Activated effector memory CD4-positive, alpha-beta T cell treated with Interleukin-2 at 50 U/mL for 16 hours (primary cell): ENCODE measurements around the gene CASKIN1.
"Not testable (repeated sequence)": the region's sequence is repeated elsewhere in the genome, so short reads cannot be mapped to it uniquely, and the experiment has no call there.

Experiments
- DNase-seq: peaks from one replicate; pipeline ENCODE4 v3.0.0-alpha.2; 2020

The CASKIN1 gene, protein sequence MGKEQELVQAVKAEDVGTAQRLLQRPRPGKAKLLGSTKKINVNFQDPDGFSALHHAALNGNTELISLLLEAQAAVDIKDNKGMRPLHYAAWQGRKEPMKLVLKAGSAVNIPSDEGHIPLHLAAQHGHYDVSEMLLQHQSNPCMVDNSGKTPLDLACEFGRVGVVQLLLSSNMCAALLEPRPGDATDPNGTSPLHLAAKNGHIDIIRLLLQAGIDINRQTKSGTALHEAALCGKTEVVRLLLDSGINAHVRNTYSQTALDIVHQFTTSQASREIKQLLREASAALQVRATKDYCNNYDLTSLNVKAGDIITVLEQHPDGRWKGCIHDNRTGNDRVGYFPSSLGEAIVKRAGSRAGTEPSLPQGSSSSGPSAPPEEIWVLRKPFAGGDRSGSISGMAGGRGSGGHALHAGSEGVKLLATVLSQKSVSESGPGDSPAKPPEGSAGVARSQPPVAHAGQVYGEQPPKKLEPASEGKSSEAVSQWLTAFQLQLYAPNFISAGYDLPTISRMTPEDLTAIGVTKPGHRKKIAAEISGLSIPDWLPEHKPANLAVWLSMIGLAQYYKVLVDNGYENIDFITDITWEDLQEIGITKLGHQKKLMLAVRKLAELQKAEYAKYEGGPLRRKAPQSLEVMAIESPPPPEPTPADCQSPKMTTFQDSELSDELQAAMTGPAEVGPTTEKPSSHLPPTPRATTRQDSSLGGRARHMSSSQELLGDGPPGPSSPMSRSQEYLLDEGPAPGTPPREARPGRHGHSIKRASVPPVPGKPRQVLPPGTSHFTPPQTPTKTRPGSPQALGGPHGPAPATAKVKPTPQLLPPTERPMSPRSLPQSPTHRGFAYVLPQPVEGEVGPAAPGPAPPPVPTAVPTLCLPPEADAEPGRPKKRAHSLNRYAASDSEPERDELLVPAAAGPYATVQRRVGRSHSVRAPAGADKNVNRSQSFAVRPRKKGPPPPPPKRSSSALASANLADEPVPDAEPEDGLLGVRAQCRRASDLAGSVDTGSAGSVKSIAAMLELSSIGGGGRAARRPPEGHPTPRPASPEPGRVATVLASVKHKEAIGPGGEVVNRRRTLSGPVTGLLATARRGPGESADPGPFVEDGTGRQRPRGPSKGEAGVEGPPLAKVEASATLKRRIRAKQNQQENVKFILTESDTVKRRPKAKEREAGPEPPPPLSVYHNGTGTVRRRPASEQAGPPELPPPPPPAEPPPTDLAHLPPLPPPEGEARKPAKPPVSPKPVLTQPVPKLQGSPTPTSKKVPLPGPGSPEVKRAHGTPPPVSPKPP (N-terminal part only)

GRCh38 chr16:2196162-2196980, at the start of gene CASKIN1:
Gene CASKIN1 (minus strand): TSS chr16:2196605. CDS start chr16:2196432, 173 bp downstream.
- no peak for DNase-seq

GRCh38 chr16:2244926-2245795, 48.8 kb upstream of the CASKIN1 start:
- no peak for DNase-seq

GRCh38 chr16:2244301-2244700, 47.9 kb upstream of the CASKIN1 start:
- DNase-seq = no peak

DNA sequence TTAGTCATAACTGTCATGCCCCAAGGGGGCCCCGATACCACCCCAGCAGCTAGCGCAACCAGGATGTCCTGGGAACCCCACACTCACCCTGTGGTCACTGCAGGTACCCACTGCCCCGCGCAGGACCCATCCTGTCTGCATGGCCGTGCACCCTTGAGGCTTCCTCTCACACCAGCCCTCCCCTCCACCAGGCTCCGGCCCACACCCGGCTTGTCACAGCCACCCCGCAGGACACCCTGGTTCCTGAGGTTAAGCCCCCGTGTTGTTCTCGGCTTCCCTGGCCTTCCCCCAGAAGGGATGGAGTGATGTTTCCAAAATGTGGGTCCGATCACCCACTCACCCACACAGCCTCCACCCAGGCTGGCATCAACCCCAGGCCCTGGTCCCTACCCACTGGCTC, 47.4 kb upstream of the CASKIN1 start:
- no peak for DNase-seq

GRCh38 chr16:2243031-2243528, 46.7 kb upstream of the CASKIN1 start:
- DNase-seq = no peak

DNA sequence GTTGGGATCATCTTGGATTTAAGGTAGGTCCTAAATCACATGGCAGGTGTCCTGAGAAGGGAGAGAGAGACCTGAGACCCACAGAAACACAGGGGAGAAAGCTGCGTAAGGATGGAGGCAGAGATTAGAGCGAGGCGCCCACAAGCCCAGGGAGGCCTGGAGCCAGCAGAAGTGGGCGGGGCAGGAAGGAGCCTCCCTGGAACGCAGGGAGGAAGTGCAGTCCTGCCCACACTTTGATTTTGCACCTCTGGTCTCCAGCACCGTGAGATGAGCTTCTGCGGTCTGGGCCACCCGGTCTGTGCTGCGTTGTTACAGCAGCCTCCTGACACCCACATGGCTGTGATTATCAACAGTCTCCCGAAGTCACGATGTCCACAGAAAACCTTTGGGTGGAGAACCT, 46.2 kb upstream of the CASKIN1 start:
- no peak for DNase-seq

DNA sequence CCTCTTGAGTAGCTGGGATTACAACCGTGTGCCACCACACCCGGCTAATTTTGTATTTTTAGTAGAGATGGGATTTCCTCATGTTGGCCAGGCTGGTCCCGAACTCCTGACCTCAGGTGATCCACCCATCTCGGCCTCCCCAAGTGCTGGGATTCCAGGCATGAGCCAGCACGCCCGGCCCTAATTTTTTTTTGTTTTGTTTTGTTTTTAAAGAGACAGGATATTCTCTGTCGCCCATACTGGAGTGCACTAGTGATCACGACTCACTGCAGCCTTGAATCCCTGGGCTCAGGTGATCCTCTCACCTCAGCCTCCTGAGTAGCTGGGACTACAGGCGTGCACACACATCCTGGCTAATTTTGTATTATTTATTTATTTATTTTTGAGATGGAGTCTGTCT, 43.9 kb upstream of the CASKIN1 start:
- DNase-seq = not testable (repeated sequence)

DNA sequence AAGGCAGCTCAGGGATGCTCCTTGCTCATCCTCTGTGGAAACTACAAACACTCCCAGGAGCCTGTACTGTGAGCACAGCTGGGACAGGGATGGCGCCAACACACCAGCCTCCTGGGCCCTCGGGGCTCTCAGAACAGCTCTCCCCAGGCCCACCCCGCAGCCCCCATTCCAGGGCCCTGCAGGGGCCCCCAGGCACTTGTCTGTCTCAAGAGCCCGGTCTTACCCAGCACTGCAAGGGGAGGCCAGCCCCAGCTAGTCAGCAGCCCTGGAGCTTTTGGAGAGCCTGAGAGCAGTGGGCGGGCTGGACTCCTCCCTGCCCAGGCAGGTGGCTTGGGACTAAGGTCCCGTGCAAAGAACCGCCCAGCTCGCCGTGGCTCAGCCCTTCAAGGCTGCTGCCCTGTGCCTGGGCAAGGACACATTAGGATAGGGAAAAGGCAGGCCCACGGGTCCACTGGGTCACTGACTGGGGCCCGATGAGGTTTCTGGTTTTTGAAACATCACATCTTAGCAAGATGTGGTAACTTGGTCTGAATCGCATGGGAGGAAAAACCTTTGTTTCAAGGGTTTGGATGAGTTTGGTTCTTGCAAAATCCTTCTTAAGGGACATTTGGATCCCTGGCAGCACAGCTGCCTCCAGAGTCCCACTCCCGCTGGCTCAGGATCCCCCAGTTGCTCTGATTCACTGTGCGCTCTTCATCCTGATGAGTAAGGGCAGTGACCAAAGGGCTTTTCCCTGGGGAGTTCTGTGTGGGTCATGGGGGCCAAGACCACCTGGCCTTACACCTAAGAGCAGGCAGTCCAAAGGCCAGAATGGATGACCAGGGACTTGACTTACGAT, 42.7 kb upstream of the CASKIN1 start:
- no peak for DNase-seq

GRCh38 chr16:2238150-2238837, 41.9 kb upstream of the CASKIN1 start:
- no peak for DNase-seq

DNA sequence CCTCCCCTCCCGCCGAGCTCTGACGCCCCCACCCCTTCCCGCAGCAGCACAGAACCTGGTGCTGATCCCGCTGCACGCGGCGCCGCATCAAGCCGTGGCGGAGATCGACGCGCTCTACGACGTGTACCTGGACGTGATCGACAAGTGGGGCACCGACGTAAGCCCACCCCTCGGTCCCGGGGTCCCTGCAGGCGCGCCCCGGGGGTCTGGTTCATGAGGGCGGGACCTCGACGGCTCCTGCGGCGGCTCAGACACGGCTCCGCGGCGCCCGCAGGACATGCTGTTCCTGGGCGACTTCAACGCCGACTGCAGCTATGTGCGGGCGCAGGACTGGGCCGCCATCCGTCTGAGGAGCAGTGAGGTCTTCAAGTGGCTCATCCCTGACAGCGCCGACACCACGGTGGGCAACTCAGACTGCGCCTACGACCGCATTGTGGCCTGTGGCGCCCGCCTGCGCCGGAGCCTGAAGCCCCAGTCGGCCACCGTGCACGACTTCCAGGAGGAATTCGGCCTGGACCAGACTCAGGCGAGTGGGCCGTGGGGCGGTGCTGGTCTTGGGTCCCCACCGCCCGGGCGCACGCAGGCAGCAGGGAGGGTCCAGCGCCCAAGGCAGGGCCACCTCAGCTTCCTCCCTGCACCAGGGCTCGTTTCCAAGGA, 41.2 kb upstream of the CASKIN1 start:
- no peak for DNase-seq

DNA sequence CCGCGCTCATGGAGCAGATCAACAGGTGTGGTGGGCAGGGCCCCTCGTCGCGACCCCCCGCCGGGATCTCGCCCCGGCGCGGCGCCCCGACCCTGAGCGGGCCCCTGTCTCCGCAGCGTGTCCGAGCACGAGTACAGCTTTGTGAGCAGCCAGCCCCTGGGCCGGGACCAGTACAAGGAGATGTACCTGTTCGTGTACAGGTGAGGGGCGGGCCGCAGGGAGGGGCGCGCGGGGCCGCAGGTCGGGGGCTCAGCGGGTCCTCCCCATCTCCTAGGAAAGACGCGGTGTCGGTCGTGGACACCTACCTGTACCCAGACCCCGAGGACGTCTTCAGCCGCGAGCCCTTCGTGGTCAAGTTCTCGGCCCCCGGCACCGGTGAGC, 40.7 kb upstream of the CASKIN1 start:
- DNase-seq = no peak

DNA sequence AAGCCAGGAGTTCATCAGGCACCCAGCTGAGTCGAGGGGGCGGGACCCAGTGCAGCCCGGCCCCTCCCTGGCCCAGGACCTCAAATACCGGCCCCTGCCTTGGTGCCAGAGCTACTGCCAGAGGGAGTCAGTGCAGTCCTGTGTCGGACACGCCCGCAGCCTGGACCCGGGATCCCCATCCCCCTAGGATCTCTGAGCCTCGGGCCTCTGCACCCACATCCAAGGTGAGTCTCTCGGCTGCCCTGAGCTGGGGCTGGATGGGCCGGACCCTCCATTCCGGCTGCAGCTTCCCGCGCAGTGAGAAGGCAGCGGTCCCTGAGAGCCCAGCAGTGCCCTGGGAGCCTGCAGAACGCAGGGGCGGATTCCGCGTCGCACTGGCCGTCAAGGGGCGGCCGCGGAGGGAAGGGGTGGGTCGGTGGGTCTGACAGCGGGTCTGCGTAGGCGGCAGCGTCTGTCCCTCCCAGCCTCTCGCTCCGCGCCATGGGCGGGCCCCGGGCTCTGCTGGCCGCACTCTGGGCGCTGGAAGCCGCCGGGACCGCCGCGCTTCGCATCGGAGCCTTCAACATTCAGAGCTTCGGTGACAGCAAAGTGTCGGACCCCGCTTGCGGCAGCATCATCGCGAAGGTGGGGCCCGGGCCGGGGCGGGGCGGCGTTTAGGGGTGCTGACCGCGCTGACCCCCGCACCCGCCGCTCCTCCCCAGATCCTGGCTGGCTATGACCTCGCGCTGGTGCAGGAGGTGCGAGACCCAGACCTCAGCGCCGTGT, 40.1 kb upstream of the CASKIN1 start, which contains the start of gene DNASE1L2:
DNASE1L2 (plus strand) TSS at position 108 of the 765 bp plus-strand sequence; CDS start at position 481, 373 bp downstream.
- no peak for DNase-seq

- DNase-seq = no peak
Measured at GRCh38 chr16:2235695-2236336, 39.4 kb upstream of the CASKIN1 start.

DNA sequence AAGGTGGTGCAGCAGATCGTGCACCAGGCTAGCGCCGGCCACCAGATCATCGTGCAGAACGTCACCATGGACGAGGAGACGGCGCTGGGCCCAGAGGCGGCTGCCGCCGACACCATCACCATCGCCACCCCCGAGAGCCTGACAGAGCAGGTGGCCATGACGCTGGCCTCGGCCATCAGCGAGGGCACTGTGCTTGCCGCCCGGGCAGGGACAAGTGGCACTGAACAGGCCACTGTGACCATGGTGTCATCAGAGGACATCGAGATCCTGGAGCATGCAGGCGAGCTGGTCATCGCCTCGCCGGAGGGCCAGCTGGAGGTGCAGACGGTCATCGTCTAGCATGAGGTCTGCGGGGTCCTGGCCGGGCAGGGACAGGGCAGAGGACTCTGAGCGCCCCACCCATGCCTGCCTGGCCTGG, 38.8 kb upstream of the CASKIN1 start:
- no peak for DNase-seq

GRCh38 chr16:2234813-2235170, 38.4 kb upstream of the CASKIN1 start:
- no peak for DNase-seq

DNA sequence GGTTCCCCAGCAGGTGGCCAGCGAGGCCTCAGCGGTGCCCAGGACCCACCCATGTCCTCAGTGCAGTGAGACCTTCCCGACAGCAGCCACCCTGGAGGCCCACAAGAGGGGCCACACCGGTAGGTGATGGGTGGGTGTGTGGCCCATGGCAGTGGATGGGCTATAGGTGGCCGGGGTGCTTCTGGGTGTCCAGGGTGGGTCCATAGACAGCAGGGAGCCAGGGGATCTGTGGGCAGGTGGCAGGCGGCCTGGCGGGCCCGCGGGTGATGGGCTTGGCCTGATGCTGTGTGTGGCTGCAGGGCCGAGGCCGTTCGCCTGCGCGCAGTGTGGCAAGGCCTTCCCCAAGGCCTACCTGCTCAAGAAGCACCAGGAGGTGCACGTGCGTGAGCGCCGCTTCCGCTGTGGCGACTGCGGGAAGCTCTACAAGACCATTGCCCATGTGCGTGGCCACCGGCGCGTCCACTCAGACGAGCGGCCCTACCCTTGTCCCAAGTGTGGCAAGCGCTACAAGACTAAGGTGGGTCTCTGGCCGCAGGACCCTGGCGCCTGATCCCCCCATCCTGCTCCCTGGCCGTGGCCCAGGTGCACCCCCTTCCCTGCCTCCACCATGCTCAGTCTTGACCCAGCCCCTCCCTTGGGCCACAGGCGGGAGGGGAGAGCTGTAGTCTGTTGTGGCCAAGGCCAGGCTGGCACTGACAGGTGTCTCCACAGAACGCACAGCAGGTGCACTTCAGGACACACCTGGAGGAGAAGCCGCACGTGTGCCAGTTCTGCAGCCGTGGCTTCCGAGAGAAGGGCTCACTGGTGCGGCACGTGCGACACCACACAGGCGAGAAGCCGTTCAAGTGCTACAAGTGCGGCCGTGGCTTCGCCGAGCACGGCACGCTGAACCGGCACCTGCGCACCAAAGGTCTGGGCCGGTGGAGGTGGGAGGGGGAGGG, 37.7 kb upstream of the CASKIN1 start:
- no peak for DNase-seq
